Aorta (tissue), 4 donors: ENCODE data around the gene GOLGA6L7. TPM values are rescaled to one million over a fixed set of nuclear protein-coding genes. Genes with fewer than 3 reads are reported as not detected.

Experiments
- polyA plus RNA-seq, 2 donors: library from polyadenylated mRNA; stranded (reverse); fragments of 200-250 nt; gene quantifications; one replicate each; pipeline ENCODE4 v1.2.3, GENCODE V29; 2013
- total RNA-seq, 2 donors: library from RNA; stranded (reverse); fragmentation: NEBNext Ultra II Directional; extraction: Animal tissue kit (Norgen Biotek cat#: 25700); gene quantifications; one replicate each; pipeline ENCODE4 v1.2.1, GENCODE V29; 2021
- donor health status: healthy with polysubstance abuse.
- donor health status: Bipolar disorder and iron deficiency.
- donor health status: DM: no; HTN: no; CAD: no.
- donor health status: DM: yes; HTN: yes; CAD: no.

The GOLGA6L7 gene
- total and polyA plus RNA-seq, 4 donors: not detected

Other genes with a start within 250 kb of the GOLGA6L7 start
- 10 to 100 TPM in 1 of 2 donors, 1 to 10 TPM in 1; 4.3 to 10.7 TPM for gene GOLGA8M, start 136.2 kb downstream of the GOLGA6L7 start, total RNA-seq
- gene GOLGA8M, start 136.2 kb downstream of the GOLGA6L7 start, polyA plus RNA-seq: under 1 TPM; 0.23 to 0.63 TPM
- 1 to 10 TPM; 2.0 to 2.1 TPM for gene APBA2, start 37.3 kb upstream of the GOLGA6L7 start, total RNA-seq
- 1 to 10 TPM in 1 of 2 donors, under 1 TPM in 1; 0.41 to 1.8 TPM for gene APBA2, start 37.3 kb upstream of the GOLGA6L7 start, polyA plus RNA-seq